GM19467 (cell line): Measurements from ENCODE around the gene BSPRY.
"Not testable (repeated sequence)": the region's sequence is repeated elsewhere in the genome, so short reads cannot be mapped to it uniquely, and the experiment has no call there.

Experiments
- ATAC-seq: cut with Tn5 transposase; IDR thresholded peaks from one replicate; pipeline ENCODE4 v1.9.1; 2021; ENCODE audit warnings: mild to moderate bottlenecking, moderate library complexity; ENCODE audit not compliant: unreplicated experiment

Gene BSPRY

GRCh38 chr9:113390192-113390960 lies 41.0 kb downstream of the BSPRY start:
- no peak for ATAC-seq

- ATAC-seq = no peak
These were observed 42.6 kb downstream of the BSPRY start for GRCh38 chr9:113391917-113392316.

- no peak for ATAC-seq
These were observed 43.9 kb downstream of the BSPRY start for GRCh38 chr9:113393281-113393680.

- ATAC-seq = no peak
These were observed 45.9 kb downstream of the BSPRY start for GRCh38 chr9:113395000-113395861.

GRCh38 chr9:113397203-113397631 lies 47.9 kb downstream of the BSPRY start:
- ATAC-seq = no peak

- no peak for ATAC-seq
These were observed 49.5 kb downstream of the BSPRY start for GRCh38 chr9:113398796-113399195.

GRCh38 chr9:113399646-113400200 lies 50.4 kb downstream of the BSPRY start:
- ATAC-seq = no peak

- ATAC-seq = peak; percentile 99
These were observed 51.9 kb downstream of the BSPRY start, which contains the start of gene ALAD for GRCh38 chr9:113401027-113401792. Gene ALAD (minus strand): TSS chr9:113401284. CDS start chr9:113393559, 7,725 bp downstream.

- no peak for ATAC-seq
These were observed 54.3 kb downstream of the BSPRY start for GRCh38 chr9:113403646-113404045.

GRCh38 chr9:113406353-113406752 lies 57.0 kb downstream of the BSPRY start:
- ATAC-seq = not testable (repeated sequence)

- not testable (repeated sequence) for ATAC-seq
These were observed 57.7 kb downstream of the BSPRY start for GRCh38 chr9:113406873-113407511.

- ATAC-seq = no peak
These were observed 60.1 kb downstream of the BSPRY start for GRCh38 chr9:113409481-113409880.

- no peak for ATAC-seq
These were observed 60.5 kb downstream of the BSPRY start for GRCh38 chr9:113409883-113410206.

GRCh38 chr9:113410207-113410864 lies 61.0 kb downstream of the BSPRY start, which contains the start of the genes C9orf43 and POLE3:
Gene C9orf43 (plus strand): TSS chr9:113410747. CDS start chr9:113413494, 2,747 bp downstream.
Gene POLE3 (minus strand): TSS chr9:113410675. CDS start chr9:113410293, 382 bp downstream.
- ATAC-seq = peak; percentile 87

- peak; percentile 92 for ATAC-seq
These were observed 66.9 kb downstream of the BSPRY start for GRCh38 chr9:113416149-113416721.

- no peak for ATAC-seq
These were observed 68.0 kb downstream of the BSPRY start for GRCh38 chr9:113417370-113417769.
